ENCODE results near the gene PDZK1IP1. TPM values are rescaled to one million over a fixed set of nuclear protein-coding genes. Genes with fewer than 3 reads are reported as not detected.

PDZK1IP1 gene
- total and polyA plus RNA-seq, 2 of the 13 experiments (the other 11 are each of a cell fraction or from before 2014, with no cell fraction given): 0.24 to 1.6 TPM

DNA sequence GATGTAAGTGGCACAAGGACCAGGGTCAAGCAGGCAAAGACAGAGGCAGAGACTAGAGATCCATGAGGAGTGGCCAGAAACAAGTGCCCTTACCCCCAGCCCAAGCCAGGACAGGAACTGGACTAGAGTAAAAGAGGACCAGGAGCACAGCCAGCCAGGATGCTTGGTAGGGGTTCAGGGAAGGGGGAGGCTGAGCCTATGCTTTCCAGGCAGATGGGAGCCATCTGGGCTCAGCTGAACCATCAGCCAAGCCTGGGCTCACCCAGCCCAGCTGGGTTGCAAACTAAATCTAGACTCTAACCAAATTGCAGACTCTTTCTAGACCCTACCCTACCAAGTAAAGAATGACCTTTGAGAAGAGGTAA is 15.2 kb downstream of the PDZK1IP1 start (continued):
- TF ChIP-seq RORA (CRISPR knock-in tag; IDR thresholded peaks at IDR 0.05): no peak

DNA sequence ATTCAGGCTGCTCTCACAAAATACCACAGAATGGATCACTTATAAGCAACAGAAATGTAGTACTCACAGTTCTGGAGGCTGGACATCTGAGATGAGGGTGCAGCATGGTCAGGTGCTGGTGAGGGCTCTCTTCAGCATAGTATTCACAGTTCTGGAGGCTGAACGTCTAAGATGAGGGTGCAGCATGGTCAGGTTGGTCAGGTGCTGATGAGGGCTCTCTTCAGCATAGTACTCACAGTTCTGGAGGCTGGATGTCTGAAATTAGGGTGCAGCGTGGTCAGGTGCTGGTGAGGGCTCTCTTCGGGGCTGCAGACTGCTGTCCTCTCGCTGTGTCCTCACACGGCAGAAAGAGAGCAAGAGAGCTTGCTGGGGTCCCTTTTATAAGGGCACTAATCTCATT is 17.1 kb downstream of the PDZK1IP1 start:
- H2AFZ ChIP-seq (ENCODE audit: low read length): no peak overlapping the region
- H3K4me3 ChIP-seq (replicated peaks in 1 of 3; ENCODE audit: insufficient read depth in 1 of 3, low read depth in 2 of 3, low read length in 3 of 3): no peak overlapping the region
- H3K27me3 ChIP-seq (ENCODE audit: control insufficient read depth in 1 of 2, insufficient read depth in 2 of 2, low read length in 2 of 2): no peaks in the 10 kb centered on the region
- H3K9ac ChIP-seq (ENCODE audit: insufficient read depth, low read depth, low read length): no peak overlapping the region
- FAIRE-seq: no peak
- no peak overlapping the region for H3K27ac ChIP-seq (ENCODE audit: extremely low read length, insufficient read depth, low read length)
- no peak overlapping the region for H3K4me2 ChIP-seq (ENCODE audit: low read depth, low read length)
- no peak for ATAC-seq
- TF ChIP-seq ONECUT2 (CRISPR knock-in tag; IDR thresholded peaks at IDR 0.05): no peak
- no peak for TF ChIP-seq ZNF652 (CRISPR knock-in tag; IDR thresholded peaks at IDR 0.05; ENCODE audit: borderline replicate concordance, low read depth)
- no peak for TF ChIP-seq ZNF3 (CRISPR knock-in tag; IDR thresholded peaks at IDR 0.05)
- TF ChIP-seq, protein P1, sequence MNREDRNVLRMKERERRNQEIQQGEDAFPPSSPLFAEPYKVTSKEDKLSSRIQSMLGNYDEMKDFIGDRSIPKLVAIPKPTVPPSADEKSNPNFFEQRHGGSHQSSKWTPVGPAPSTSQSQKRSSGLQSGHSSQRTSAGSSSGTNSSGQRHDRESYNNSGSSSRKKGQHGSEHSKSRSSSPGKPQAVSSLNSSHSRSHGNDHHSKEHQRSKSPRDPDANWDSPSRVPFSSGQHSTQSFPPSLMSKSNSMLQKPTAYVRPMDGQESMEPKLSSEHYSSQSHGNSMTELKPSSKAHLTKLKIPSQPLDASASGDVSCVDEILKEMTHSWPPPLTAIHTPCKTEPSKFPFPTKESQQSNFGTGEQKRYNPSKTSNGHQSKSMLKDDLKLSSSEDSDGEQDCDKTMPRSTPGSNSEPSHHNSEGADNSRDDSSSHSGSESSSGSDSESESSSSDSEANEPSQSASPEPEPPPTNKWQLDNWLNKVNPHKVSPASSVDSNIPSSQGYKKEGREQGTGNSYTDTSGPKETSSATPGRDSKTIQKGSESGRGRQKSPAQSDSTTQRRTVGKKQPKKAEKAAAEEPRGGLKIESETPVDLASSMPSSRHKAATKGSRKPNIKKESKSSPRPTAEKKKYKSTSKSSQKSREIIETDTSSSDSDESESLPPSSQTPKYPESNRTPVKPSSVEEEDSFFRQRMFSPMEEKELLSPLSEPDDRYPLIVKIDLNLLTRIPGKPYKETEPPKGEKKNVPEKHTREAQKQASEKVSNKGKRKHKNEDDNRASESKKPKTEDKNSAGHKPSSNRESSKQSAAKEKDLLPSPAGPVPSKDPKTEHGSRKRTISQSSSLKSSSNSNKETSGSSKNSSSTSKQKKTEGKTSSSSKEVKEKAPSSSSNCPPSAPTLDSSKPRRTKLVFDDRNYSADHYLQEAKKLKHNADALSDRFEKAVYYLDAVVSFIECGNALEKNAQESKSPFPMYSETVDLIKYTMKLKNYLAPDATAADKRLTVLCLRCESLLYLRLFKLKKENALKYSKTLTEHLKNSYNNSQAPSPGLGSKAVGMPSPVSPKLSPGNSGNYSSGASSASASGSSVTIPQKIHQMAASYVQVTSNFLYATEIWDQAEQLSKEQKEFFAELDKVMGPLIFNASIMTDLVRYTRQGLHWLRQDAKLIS (CRISPR knock-in tag; IDR thresholded peaks at IDR 0.05): no peak
- no peak for TF ChIP-seq ELF3 (CRISPR knock-in tag; IDR thresholded peaks at IDR 0.05)
- TF ChIP-seq, protein P2, sequence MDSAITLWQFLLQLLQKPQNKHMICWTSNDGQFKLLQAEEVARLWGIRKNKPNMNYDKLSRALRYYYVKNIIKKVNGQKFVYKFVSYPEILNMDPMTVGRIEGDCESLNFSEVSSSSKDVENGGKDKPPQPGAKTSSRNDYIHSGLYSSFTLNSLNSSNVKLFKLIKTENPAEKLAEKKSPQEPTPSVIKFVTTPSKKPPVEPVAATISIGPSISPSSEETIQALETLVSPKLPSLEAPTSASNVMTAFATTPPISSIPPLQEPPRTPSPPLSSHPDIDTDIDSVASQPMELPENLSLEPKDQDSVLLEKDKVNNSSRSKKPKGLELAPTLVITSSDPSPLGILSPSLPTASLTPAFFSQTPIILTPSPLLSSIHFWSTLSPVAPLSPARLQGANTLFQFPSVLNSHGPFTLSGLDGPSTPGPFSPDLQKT (CRISPR knock-in tag; IDR thresholded peaks at IDR 0.05; ENCODE audit: borderline replicate concordance): no peak
- TF ChIP-seq, protein P3, sequence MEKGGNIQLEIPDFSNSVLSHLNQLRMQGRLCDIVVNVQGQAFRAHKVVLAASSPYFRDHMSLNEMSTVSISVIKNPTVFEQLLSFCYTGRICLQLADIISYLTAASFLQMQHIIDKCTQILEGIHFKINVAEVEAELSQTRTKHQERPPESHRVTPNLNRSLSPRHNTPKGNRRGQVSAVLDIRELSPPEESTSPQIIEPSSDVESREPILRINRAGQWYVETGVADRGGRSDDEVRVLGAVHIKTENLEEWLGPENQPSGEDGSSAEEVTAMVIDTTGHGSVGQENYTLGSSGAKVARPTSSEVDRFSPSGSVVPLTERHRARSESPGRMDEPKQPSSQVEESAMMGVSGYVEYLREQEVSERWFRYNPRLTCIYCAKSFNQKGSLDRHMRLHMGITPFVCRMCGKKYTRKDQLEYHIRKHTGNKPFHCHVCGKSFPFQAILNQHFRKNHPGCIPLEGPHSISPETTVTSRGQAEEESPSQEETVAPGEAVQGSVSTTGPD (CRISPR knock-in tag; IDR thresholded peaks at IDR 0.05): no peak
- TF ChIP-seq KLF13 (CRISPR knock-in tag; IDR thresholded peaks at IDR 0.05): no peak
- no peak for TF ChIP-seq ERF (CRISPR knock-in tag; IDR thresholded peaks at IDR 0.05)
- TF ChIP-seq, protein P4, sequence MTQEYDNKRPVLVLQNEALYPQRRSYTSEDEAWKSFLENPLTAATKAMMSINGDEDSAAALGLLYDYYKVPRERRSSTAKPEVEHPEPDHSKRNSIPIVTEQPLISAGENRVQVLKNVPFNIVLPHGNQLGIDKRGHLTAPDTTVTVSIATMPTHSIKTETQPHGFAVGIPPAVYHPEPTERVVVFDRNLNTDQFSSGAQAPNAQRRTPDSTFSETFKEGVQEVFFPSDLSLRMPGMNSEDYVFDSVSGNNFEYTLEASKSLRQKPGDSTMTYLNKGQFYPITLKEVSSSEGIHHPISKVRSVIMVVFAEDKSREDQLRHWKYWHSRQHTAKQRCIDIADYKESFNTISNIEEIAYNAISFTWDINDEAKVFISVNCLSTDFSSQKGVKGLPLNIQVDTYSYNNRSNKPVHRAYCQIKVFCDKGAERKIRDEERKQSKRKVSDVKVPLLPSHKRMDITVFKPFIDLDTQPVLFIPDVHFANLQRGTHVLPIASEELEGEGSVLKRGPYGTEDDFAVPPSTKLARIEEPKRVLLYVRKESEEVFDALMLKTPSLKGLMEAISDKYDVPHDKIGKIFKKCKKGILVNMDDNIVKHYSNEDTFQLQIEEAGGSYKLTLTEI (CRISPR knock-in tag; conservative IDR thresholded peaks at IDR 0.05): no peak
- no peak for TF ChIP-seq CHD4 (IDR thresholded peaks at IDR 0.05; ENCODE audit: borderline replicate concordance, low read length)
- intact Hi-C loops (cut with micrococcal nuclease; ENCODE audit: unreplicated experiment) (no loop called here), in situ Hi-C loops (cut with HindIII; ENCODE audit: extremely low pct_ligation_motif_present, low pct_unique_long_range_greater_than_20kb) (no loop called here)
- peaks cover 23% of the 10 kb centered on the region for H3K4me1 ChIP-seq (ENCODE audit: insufficient read depth, low read length)
- BruUV-seq (replicated peaks): no TSS peak
- DNase-seq (ENCODE audit: low spot score): no peak
- no peaks in the 10 kb centered on the region for H3K79me2 ChIP-seq (ENCODE audit: insufficient read depth, low read length)
- H4K20me1 ChIP-seq (ENCODE audit: insufficient read depth, low read length): no peaks in the 10 kb centered on the region
- POLR2A ChIA-PET: no interaction called here
- H3K9me3 ChIP-seq (ENCODE audit: low read length): no peaks in the 10 kb centered on the region
- no CpG with 5 or more reads among the region's 5 CpGs for WGBS (ENCODE audit: low lambda C conversion rate)
- H3K36me3 ChIP-seq (replicated peaks in 1 of 2; ENCODE audit: control insufficient read depth in 1 of 2, insufficient read depth in 2 of 2, low read length in 2 of 2): no peaks in the 10 kb centered on the region
- CTCF ChIA-PET (ENCODE audit: low intra/inter-chr PET ratio, low total read pairs): no interaction called here

Measured in HepG2 (cell line).